Panc1 (cell line): Measurements from ENCODE around the gene HTRA2. TPM values are rescaled to one million over a fixed set of nuclear protein-coding genes. Genes with fewer than 3 reads are reported as not detected.

Experiments
- ATAC-seq: fragments of 200-7000 bp; cut with Tn5 transposase; 2 replicates; pipeline ENCODE4 v1.9.1; 2020; ENCODE audit warnings: mild to moderate bottlenecking, moderate library complexity
- BruUV-seq: library from RNA; stranded (reverse); fragments of 400-500 nt; replicated peaks from 2 replicates; lab custom pipeline; 2021; lab: Mats Ljungman, UMichigan
- CTCF ChIA-PET: fragments of 300-600 bp; sonication (Branson Sonifier 250); formaldehyde crosslinking; loops from one replicate; lab custom pipeline; 2022; ENCODE audit warnings: antibody characterized with exemption; lab: Charles Lee
- POLR2A ChIA-PET: fragments of 300-600 bp; sonication (Branson Sonifier 250); formaldehyde crosslinking; loops from one replicate; lab custom pipeline; 2022; ENCODE audit warnings: antibody characterized with exemption; lab: Charles Lee
- DNase-seq: peaks from one replicate; pipeline ENCODE4 v3.0.0-alpha.2; 2010; ENCODE audit warnings: low read depth, low spot score
- H3K27ac ChIP-seq: 2 replicates; pipeline ENCODE4 v1.5.1; 2011; ENCODE audit warnings: mild to moderate bottlenecking, low read length, inconsistent platforms
- H3K27me3 ChIP-seq: fragments of 200-500 bp; sonication (Bioruptor generic); 2 replicates; pipeline ENCODE4 v1.6.0; 2014; ENCODE audit warnings: low read length, inconsistent platforms; ENCODE audit not compliant: control insufficient read depth, insufficient read depth
- H3K36me3 ChIP-seq: fragments of 200-500 bp; sonication (Bioruptor generic); 2 replicates; pipeline ENCODE4 v1.5.1; 2014; ENCODE audit warnings: inconsistent platforms, mild to moderate bottlenecking, low read length, moderate library complexity; ENCODE audit not compliant: control insufficient read depth, insufficient read depth
- H3K4me1 ChIP-seq: 2 replicates; pipeline ENCODE4 v1.5.1; 2011; ENCODE audit warnings: inconsistent platforms, mild to moderate bottlenecking, low read length, moderate library complexity; ENCODE audit not compliant: control insufficient read depth, insufficient read depth
- H3K4me3 ChIP-seq, 2 experiments: 2 replicates each; pipeline ENCODE4 v1.5.1; 2011 to 2012; ENCODE audit warnings: low read depth in 2 of 2, low read length in 2 of 2, mild to moderate bottlenecking in 2 of 2, inconsistent platforms in 1 of 2, moderate library complexity in 1 of 2
- H3K9me3 ChIP-seq: fragments of 200-500 bp; sonication (Bioruptor generic); 2 replicates; pipeline ENCODE4 v1.5.1; 2014; ENCODE audit warnings: low read depth, mild to moderate bottlenecking, inconsistent platforms, low read length, moderate library complexity; ENCODE audit not compliant: control insufficient read depth, insufficient read depth
- CTCF ChIP-seq: fragments of 450-650 bp; IDR thresholded peaks from 2 replicates; pipeline ENCODE4 v1.5.1; 2017; ENCODE audit warnings: mild to moderate bottlenecking
- POLR2AphosphoS5 ChIP-seq: IDR thresholded peaks from 2 replicates; pipeline ENCODE4 v1.6.1; 2012; ENCODE audit warnings: mild to moderate bottlenecking, low read depth, low read length, moderate library complexity
- REST ChIP-seq, 2 experiments: IDR thresholded peaks; 2 replicates each; pipeline ENCODE4 v1.6.1; 2011 to 2012; ENCODE audit warnings: low read depth in 2 of 2, control low read depth in 1 of 2, low read length in 1 of 2, mild to moderate bottlenecking in 1 of 2, moderate library complexity in 1 of 2; ENCODE audit not compliant: insufficient read depth in 1 of 2
- SIN3A ChIP-seq: IDR thresholded peaks from 2 replicates; pipeline ENCODE4 v1.6.1; 2012; ENCODE audit warnings: low read depth, mild to moderate bottlenecking, low read length, moderate library complexity, borderline replicate concordance; ENCODE audit not compliant: insufficient read depth
- TCF7L2 ChIP-seq: IDR thresholded peaks from 2 replicates; pipeline ENCODE4 v1.6.1; 2011; ENCODE audit warnings: mild to moderate bottlenecking, low read depth, low read length, inconsistent platforms
- in situ Hi-C: cut with HindIII; loops from 2 replicates; pipeline ENCODE4 v1.10.0; 2016; ENCODE audit warnings: low sequenced_read_pairs, low pct_unique_long_range_greater_than_20kb
- intact Hi-C: fragments of 100-400 bp; cut with micrococcal nuclease; formaldehyde crosslinking; loops from one replicate; pipeline ENCODE4 v1.10.0; 2022; ENCODE audit not compliant: unreplicated experiment
- total RNA-seq: library from RNA; stranded (reverse); gene quantifications from one replicate; pipeline ENCODE4 v1.2.1, GENCODE V29; 2021; ENCODE audit not compliant: unreplicated experiment

HTRA2 gene
- total RNA-seq, 1 experiment from 2014 or later = 21.2 TPM

- POLR2A ChIA-PET = no interaction called here
- H3K4me1 ChIP-seq = peaks cover 32% of the 10 kb centered on the region
- H3K36me3 ChIP-seq = no peaks in the 10 kb centered on the region
- in situ Hi-C loops = no loop called here
- H3K4me3 ChIP-seq = no peak overlapping the region
- H3K27me3 ChIP-seq = no peaks in the 10 kb centered on the region
- CTCF ChIA-PET = no interaction called here
- no peak for ATAC-seq
- no peak for DNase-seq
- BruUV-seq = no TSS peak
- no peaks in the 10 kb centered on the region for H3K9me3 ChIP-seq
- intact Hi-C loops = no loop called here
- H3K27ac ChIP-seq = no peak overlapping the region
- TF ChIP-seq POLR2AphosphoS5 (0 out of 2 replicates have a peak, but pooled peaks have one; percentile 34), TCF7L2 (no peak), SIN3A (no peak), CTCF (no peak)
These were observed 32.5 kb upstream of the HTRA2 start for GRCh38 chr2:74496997-74497776.

- ATAC-seq (no peak), DNase-seq (no peak)
- intact Hi-C loops (no loop called here), in situ Hi-C loops (no loop called here)
- Histone ChIP-seq H3K27ac (no peak overlapping the region), H3K9me3 (no peaks in the 10 kb centered on the region), H3K36me3 (no peaks in the 10 kb centered on the region), H3K4me1 (peaks cover 34% of the 10 kb centered on the region), H3K4me3 (no peak overlapping the region), H3K27me3 (no peaks in the 10 kb centered on the region)
- CTCF ChIA-PET = no interaction called here
- TF ChIP-seq CTCF = no peak
- no peak for TF ChIP-seq TCF7L2
- TF ChIP-seq POLR2AphosphoS5 = no peak
- TF ChIP-seq SIN3A = no peak
- TF ChIP-seq REST (IDR thresholded peaks at IDR 0.05; ENCODE audit: insufficient read depth in 1 of 2, low read depth in 2 of 2, low read length in 1 of 2) = no peak
- POLR2A ChIA-PET = no interaction called here
- no TSS peak for BruUV-seq
These were observed 31.8 kb upstream of the HTRA2 start for GRCh38 chr2:74497777-74498499.
